Measurements from ENCODE around the gene PTPRN. TPM values are rescaled to one million over a fixed set of nuclear protein-coding genes. Genes with fewer than 3 reads are reported as not detected.
"Not testable (repeated sequence)": the region's sequence is repeated elsewhere in the genome, so short reads cannot be mapped to it uniquely, and the experiment has no call there.

Gene PTPRN
- total RNA-seq, 1 donor from 2014 or later = 0.23 TPM

DNA sequence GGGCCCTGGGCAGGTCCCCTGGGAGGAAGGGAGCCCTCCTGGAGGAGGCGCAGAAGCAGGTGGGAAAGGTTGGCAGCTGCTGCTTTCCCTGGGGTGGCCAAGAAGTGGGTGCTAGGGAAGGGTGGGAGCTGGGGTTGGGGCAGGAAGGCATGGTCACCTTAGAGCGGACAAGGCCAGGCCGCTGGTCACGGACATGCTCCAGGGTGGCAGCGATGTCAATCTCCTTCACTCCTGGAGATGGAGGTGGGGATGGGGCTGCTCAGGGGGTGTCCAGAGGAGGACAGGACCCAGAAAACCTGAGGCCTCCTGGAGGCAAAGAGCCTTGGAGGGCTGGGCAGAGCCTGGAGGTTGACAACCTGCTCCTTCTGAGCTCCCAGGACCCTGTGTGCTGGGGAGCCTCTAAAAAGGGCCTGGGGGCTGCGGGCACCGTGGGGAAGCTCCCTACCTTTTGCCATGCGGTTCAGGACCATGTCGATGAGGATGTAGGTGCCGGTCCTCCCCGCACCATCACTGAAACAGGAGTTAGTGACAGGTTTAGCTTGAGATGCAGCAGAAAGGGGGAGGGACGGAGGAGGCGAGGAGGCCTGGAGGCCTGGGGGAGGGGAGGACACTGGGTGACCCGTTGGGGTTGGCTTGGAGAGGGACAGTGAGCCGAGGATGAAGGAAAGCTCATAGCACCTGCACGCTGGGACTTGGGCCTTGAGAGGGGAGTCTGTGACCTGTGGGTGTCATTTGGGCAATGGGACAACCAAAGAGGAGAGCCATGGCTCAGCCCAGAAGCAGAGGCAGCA is 18.6 kb downstream of the PTPRN start:
- Mint-ChIP-seq H3K36me3 (ENCODE audit: low read depth) (peaks cover 4% of the 10 kb centered on the region), H3K27ac (no peak overlapping the region), H3K4me1 (ENCODE audit: low read depth) (peaks cover 8% of the 10 kb centered on the region), H3K9me3 (no peaks in the 10 kb centered on the region), H3K27me3 (ENCODE audit: insufficient read depth) (peaks cover 14% of the 10 kb centered on the region), H3K4me3 (no peak overlapping the region)
- intact Hi-C loops (cut with micrococcal nuclease) = no loop called here
- DNase-seq (ENCODE audit: low spot score) = no peak

GRCh38 chr2:219289537-219290361 is 19.5 kb downstream of the PTPRN start:
- Mint-ChIP-seq H3K4me1 (ENCODE audit: low read depth) (peaks cover 8% of the 10 kb centered on the region), H3K27me3 (ENCODE audit: insufficient read depth) (peaks cover 14% of the 10 kb centered on the region), H3K36me3 (ENCODE audit: low read depth) (peaks cover 6% of the 10 kb centered on the region), H3K4me3 (no peak overlapping the region), H3K9me3 (no peaks in the 10 kb centered on the region), H3K27ac (no peak overlapping the region)
- DNase-seq (ENCODE audit: low spot score) = no peak
- intact Hi-C loops (cut with micrococcal nuclease) = no loop called here

DNA sequence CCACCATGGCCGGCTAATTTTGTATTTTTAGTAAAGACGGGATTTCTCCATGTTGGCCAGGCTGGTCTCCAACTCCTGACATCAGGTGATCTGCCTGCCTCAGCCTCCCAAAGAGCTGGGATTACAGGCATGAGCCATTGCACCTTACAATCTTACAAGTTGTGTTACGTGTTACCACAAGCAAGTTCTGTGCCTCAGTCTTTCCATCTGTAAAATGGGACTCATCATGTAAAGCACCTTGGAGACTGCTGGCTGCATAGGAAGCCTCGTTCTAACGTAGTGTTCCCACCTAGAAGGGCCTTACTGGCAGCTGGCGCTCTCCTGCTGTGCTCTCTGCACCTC is 20.0 kb downstream of the PTPRN start:
- peaks cover 14% of the 10 kb centered on the region for H3K27me3 Mint-ChIP-seq (ENCODE audit: insufficient read depth)
- no peaks in the 10 kb centered on the region for H3K9me3 Mint-ChIP-seq
- no peak overlapping the region for H3K27ac Mint-ChIP-seq
- peaks cover 6% of the 10 kb centered on the region for H3K36me3 Mint-ChIP-seq (ENCODE audit: low read depth)
- intact Hi-C loops (cut with micrococcal nuclease) = no loop called here
- no peak for DNase-seq (ENCODE audit: low spot score)
- H3K4me1 Mint-ChIP-seq (ENCODE audit: low read depth) = peaks cover 4% of the 10 kb centered on the region
- no peak overlapping the region for H3K4me3 Mint-ChIP-seq

DNA sequence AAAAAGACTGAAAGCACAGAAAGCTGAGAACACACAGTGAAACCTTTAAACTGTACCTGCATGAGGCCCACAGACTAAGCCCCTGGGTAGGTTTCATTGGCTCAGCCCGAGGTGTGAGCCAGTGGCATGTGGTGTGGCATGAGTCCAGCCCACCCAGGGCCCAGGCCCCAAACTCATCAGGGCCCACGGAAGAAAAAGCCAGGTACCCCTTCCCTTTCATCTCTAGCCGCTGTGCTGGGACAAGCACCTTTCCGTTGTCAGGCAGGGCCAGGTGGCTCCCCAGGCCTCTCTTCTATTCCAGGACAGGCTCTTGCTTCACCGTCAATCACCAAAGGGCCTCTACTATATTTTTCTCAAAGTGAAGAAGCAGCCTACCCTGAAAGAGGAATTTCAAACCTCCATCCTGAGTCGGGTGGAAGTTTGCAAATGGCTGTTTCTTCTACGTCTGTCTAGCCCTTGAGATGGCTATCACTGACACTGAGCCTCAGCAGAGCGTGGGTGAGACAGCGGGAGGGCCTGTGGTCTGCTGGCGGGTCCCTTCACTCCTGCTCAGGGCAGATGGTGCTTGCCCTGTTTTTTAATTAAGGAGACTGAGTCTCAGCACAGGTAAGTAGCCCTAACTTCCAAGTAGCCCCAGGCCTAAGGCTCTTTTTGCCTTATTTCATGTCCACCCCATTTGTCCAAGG is 21.5 kb downstream of the PTPRN start:
- H3K4me3 Mint-ChIP-seq = no peak overlapping the region
- H3K27ac Mint-ChIP-seq = no peak overlapping the region
- peaks cover 14% of the 10 kb centered on the region for H3K27me3 Mint-ChIP-seq (ENCODE audit: insufficient read depth)
- peaks cover 16% of the 10 kb centered on the region for H3K36me3 Mint-ChIP-seq (ENCODE audit: low read depth)
- intact Hi-C loops (cut with micrococcal nuclease) = no loop called here
- no peaks in the 10 kb centered on the region for H3K4me1 Mint-ChIP-seq (ENCODE audit: low read depth)
- no peaks in the 10 kb centered on the region for H3K9me3 Mint-ChIP-seq
- DNase-seq (ENCODE audit: low spot score) = no peak

GRCh38 chr2:219287116-219287440 is 22.1 kb downstream of the PTPRN start:
- H3K4me1 Mint-ChIP-seq (ENCODE audit: low read depth); H3K4me3 Mint-ChIP-seq; intact Hi-C loops (cut with micrococcal nuclease); H3K9me3 Mint-ChIP-seq; H3K27ac Mint-ChIP-seq; DNase-seq (ENCODE audit: low spot score): not testable (repeated sequence)
- Mint-ChIP-seq H3K36me3 (ENCODE audit: low read depth) (peaks cover 21% of the 10 kb centered on the region), H3K27me3 (ENCODE audit: insufficient read depth) (peaks cover 10% of the 10 kb centered on the region)

- intact Hi-C loops (cut with micrococcal nuclease) = no loop called here
- Mint-ChIP-seq H3K27ac (peak overlapping the region; percentile 63), H3K9me3 (no peaks in the 10 kb centered on the region)
These were observed 22.6 kb downstream of the PTPRN start for GRCh38 chr2:219286436-219287115.

DNA sequence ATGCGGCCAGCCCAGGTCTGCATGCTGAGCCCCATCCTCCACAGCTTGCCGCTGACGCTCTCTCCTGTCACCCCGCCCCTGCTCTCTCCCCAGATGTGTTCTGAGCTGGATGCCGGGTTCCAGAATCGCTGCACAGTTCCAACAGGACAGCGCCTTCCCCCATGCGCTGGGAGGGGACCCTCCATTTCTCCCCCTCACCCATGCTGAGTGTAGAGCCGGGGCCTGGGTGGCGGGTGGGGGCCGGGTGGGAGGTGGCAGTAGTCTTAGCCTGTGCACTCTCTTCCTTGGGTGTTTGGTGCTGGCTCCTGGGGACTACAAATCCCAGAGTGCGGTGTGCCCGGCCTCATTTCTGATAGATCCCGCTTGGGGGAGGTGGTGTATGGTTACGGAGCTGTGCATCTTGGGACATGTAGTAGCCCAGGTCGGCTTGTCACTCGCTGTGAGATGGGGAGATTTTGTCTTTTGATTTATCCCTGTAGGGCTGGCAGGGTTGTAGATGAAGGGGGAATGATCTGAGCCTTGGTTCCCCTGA is 23.2 kb downstream of the PTPRN start:
- Mint-ChIP-seq H3K4me1 (ENCODE audit: low read depth) (peaks cover 9% of the 10 kb centered on the region), H3K27ac (no peak overlapping the region), H3K9me3 (no peaks in the 10 kb centered on the region), H3K36me3 (ENCODE audit: low read depth) (peaks cover 28% of the 10 kb centered on the region), H3K4me3 (no peak overlapping the region), H3K27me3 (ENCODE audit: insufficient read depth) (peaks cover 5% of the 10 kb centered on the region)
- no peak for DNase-seq (ENCODE audit: low spot score)
- intact Hi-C loops (cut with micrococcal nuclease) = no loop called here

More at GRCh38 chr2:219286436-219287115, 22.6 kb downstream of the PTPRN start:
- DNase-seq (ENCODE audit: low spot score) = no peak
- peaks cover 2% of the 10 kb centered on the region for H3K4me1 Mint-ChIP-seq (ENCODE audit: low read depth)
- no peak overlapping the region for H3K4me3 Mint-ChIP-seq
- peaks cover 9% of the 10 kb centered on the region for H3K27me3 Mint-ChIP-seq (ENCODE audit: insufficient read depth)
- peaks cover 22% of the 10 kb centered on the region for H3K36me3 Mint-ChIP-seq (ENCODE audit: low read depth)

DNA sequence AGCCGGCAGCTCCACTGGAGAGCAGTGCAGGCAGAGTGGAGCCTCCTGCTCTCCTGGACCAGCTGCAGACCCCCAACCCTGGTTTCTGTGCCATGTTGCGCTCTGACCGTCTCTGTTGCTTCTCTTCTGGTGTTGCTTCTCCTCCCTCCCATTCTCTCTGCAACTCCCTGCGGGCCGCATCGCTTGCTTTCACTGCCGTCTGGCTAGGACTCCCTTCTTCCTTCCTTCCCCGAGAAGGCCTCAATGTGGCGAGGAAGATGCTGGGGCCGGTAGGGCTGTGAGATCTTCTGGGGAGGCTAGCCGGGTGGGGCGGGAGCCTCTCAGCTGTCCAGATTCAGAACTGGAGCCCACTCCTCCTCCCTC is 23.8 kb downstream of the PTPRN start:
- Mint-ChIP-seq H3K9me3 (no peaks in the 10 kb centered on the region), H3K27me3 (ENCODE audit: insufficient read depth) (no peaks in the 10 kb centered on the region)
- intact Hi-C loops (cut with micrococcal nuclease) = no loop called here

DNA sequence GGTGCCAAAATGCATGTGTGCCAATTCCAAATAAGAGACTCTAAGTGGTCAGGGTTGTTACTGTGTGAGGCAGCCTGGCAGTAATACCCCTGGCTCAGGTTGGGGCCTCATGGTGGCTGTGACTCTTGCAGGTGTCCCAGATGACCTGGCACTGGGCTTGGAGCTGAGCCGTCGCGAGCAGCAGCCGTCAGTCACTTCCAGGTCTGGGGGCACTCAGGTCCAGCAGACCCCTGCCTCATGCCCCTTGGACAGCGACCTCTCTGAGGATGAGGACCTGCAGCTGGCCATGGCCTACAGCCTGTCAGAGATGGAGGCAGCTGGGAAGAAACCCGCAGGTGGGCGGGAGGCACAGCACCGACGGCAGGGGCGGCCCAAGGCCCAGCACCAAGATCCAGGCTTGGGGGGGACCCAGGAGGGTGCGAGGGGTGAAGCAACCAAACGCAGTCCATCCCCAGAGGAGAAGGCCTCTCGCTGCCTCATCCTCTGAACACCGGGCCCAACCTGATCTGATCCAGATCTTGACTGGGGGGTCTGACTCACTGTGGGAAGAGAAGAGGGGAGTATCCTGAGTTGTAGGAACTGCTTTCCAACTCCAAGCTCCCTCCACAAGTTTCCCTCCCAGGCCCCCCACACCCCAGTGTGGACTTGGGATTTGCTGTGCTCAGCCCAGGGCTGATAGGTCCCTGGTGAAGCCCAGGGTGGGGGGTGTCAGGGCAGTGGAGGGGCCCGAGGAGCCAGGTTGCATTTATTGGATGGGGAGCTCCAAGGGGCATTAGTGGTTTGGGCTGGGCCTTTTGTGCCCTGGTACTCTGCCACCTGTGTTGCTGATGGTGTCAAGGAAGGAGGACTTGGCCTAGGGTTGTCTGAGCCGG is 24.5 kb downstream of the PTPRN start:
- Mint-ChIP-seq H3K9me3 (no peaks in the 10 kb centered on the region), H3K4me3 (no peak overlapping the region), H3K27ac (no peak overlapping the region), H3K4me1 (ENCODE audit: low read depth) (peaks cover 21% of the 10 kb centered on the region), H3K36me3 (ENCODE audit: low read depth) (peaks cover 28% of the 10 kb centered on the region), H3K27me3 (ENCODE audit: insufficient read depth) (no peaks in the 10 kb centered on the region)
- no peak for DNase-seq (ENCODE audit: low spot score)
- intact Hi-C loops (cut with micrococcal nuclease) = no loop called here

More for the DNA sequence above, 23.8 kb downstream of the PTPRN start:
- Mint-ChIP-seq H3K4me3 (no peak overlapping the region), H3K27ac (no peak overlapping the region), H3K4me1 (ENCODE audit: low read depth) (peaks cover 15% of the 10 kb centered on the region), H3K36me3 (ENCODE audit: low read depth) (peaks cover 28% of the 10 kb centered on the region)
- no peak for DNase-seq (ENCODE audit: low spot score)

GRCh38 chr2:219282943-219283581 is 26.1 kb downstream of the PTPRN start:
- Mint-ChIP-seq H3K27ac (no peak overlapping the region), H3K4me3 (no peak overlapping the region), H3K27me3 (ENCODE audit: insufficient read depth) (no peaks in the 10 kb centered on the region), H3K4me1 (ENCODE audit: low read depth) (peaks cover 33% of the 10 kb centered on the region), H3K9me3 (no peaks in the 10 kb centered on the region), H3K36me3 (ENCODE audit: low read depth) (peaks cover 28% of the 10 kb centered on the region)
- intact Hi-C loops (cut with micrococcal nuclease) = no loop called here
- no peak for DNase-seq (ENCODE audit: low spot score)

GRCh38 chr2:219282375-219282774 is 26.8 kb downstream of the PTPRN start:
- Mint-ChIP-seq H3K4me3 (no peak overlapping the region), H3K9me3 (no peaks in the 10 kb centered on the region), H3K27ac (no peak overlapping the region), H3K4me1 (ENCODE audit: low read depth) (peaks cover 40% of the 10 kb centered on the region), H3K27me3 (ENCODE audit: insufficient read depth) (no peaks in the 10 kb centered on the region), H3K36me3 (ENCODE audit: low read depth) (peaks cover 28% of the 10 kb centered on the region)
- no peak for DNase-seq (ENCODE audit: low spot score)
- intact Hi-C loops (cut with micrococcal nuclease) = no loop called here
